GM12878 (cell line): Measurements from ENCODE around the gene P4HA3. TPM values are rescaled to one million over a fixed set of nuclear protein-coding genes. Genes with fewer than 3 reads are reported as not detected.

Source experiments
- ATAC-seq: fragments of 200-7000 bp; cut with Tn5 transposase; 3 replicates; pipeline ENCODE4 v1.9.1; 2020; ENCODE audit warnings: mild to moderate bottlenecking, moderate library complexity
- BruUV-seq: library from RNA; stranded (reverse); fragments of 400-500 nt; replicated peaks from 2 replicates; lab custom pipeline; 2021; lab: Mats Ljungman, UMichigan
- CTCF ChIA-PET: fragments of 300-600 bp; sonication (Branson Sonifier 250); formaldehyde crosslinking; extraction: SDS; loops from one replicate; lab custom pipeline; 2021; ENCODE audit warnings: inconsistent platforms; lab: Yijun Ruan, JAX
- POLR2A ChIA-PET: fragments of 350-600 bp; formaldehyde crosslinking; extraction: SDS; loops from one replicate; lab custom pipeline; 2021; ENCODE audit warnings: inconsistent platforms; lab: Charles Lee
- RAD21 ChIA-PET: fragments of 300-600 bp; sonication (Branson Sonifier 250); formaldehyde crosslinking; loops from one replicate; lab custom pipeline; 2023; ENCODE audit warnings: antibody characterized with exemption; ENCODE audit not compliant: unreplicated experiment; lab: Charles Lee
- SMC1A ChIA-PET: fragments of 300-600 bp; sonication (Branson Sonifier 250); formaldehyde crosslinking; loops from one replicate; lab custom pipeline; 2023; ENCODE audit not compliant: unreplicated experiment, uncharacterized antibody; lab: Charles Lee
- DNase-seq: peaks from one replicate; pipeline ENCODE4 v3.0.0-alpha.2; 2011; ENCODE audit warnings: low read depth, low spot score
- FAIRE-seq: peaks from 3 replicates; lab custom pipeline; 2011; peaks lifted over from hg19 to GRCh38; lab: Jason Lieb, UNC
- H2AFZ ChIP-seq: 2 replicates; pipeline ENCODE4 v1.6.0; 2011; ENCODE audit warnings: low read depth, low read length, control low read depth; ENCODE audit not compliant: control insufficient read depth
- H3K27ac ChIP-seq: 2 replicates; pipeline ENCODE4 v1.5.1; 2011; ENCODE audit warnings: control low read depth; ENCODE audit not compliant: control insufficient read depth, insufficient read depth
- H3K27me3 ChIP-seq, 2 experiments: replicated peaks in 1 of 2; 2 replicates each; pipeline versions ENCODE4 v1.6.0 to v1.6.1; 2011; ENCODE audit warnings: low read length in 1 of 2; ENCODE audit not compliant: control insufficient read depth in 2 of 2, insufficient read depth in 2 of 2
- H3K36me3 ChIP-seq, 2 experiments: 2 replicates each; pipeline ENCODE4 v1.5.1; 2011; ENCODE audit warnings: low read length in 1 of 2; ENCODE audit not compliant: control insufficient read depth in 2 of 2, insufficient read depth in 2 of 2
- H3K4me1 ChIP-seq: 2 replicates; pipeline ENCODE4 v1.6.1; 2011; ENCODE audit warnings: mild to moderate bottlenecking, low read length, moderate library complexity, mixed read lengths; ENCODE audit not compliant: control insufficient read depth, insufficient read depth
- H3K4me2 ChIP-seq: 2 replicates; pipeline ENCODE4 v1.6.0; 2011; ENCODE audit warnings: control low read depth; ENCODE audit not compliant: control insufficient read depth, insufficient read depth
- H3K4me3 ChIP-seq: fragments of 200-600 bp; sonication (generic); 2 replicates; pipeline ENCODE4 v1.5.1; 2016
- H3K79me2 ChIP-seq: 2 replicates; pipeline ENCODE4 v1.6.0; 2011; ENCODE audit warnings: low read length; ENCODE audit not compliant: control insufficient read depth, insufficient read depth
- H3K9ac ChIP-seq: 2 replicates; pipeline ENCODE4 v1.8.0; 2011; ENCODE audit warnings: low read length, control low read depth, mixed read lengths; ENCODE audit not compliant: control insufficient read depth, insufficient read depth
- H3K9me3 ChIP-seq: replicated peaks from 3 replicates; pipeline ENCODE4 v1.5.1; 2011; ENCODE audit warnings: mild to moderate bottlenecking, low read length; ENCODE audit not compliant: control insufficient read depth, insufficient read depth
- H4K20me1 ChIP-seq: 2 replicates; pipeline ENCODE4 v1.6.0; 2011; ENCODE audit not compliant: control insufficient read depth, insufficient read depth
- BMI1 ChIP-seq: fragments of 450-650 bp; IDR thresholded peaks from 2 replicates; pipeline ENCODE4 v1.6.1; 2016; ENCODE audit warnings: mild to moderate bottlenecking, moderate library complexity, borderline replicate concordance
- CBX3 ChIP-seq: fragments of 200-600 bp; sonication (generic); IDR thresholded peaks from 2 replicates; pipeline ENCODE4 v1.6.1; 2016; ENCODE audit warnings: low read depth, borderline replicate concordance
- FOXK2 ChIP-seq: fragments of 450-650 bp; IDR thresholded peaks from 2 replicates; pipeline ENCODE4 v1.6.1; 2017; ENCODE audit warnings: mild to moderate bottlenecking, moderate library complexity
- HCFC1 ChIP-seq: fragments of 150-350 bp; IDR thresholded peaks from 2 replicates; pipeline ENCODE4 v1.6.1; 2014; ENCODE audit warnings: low read length
- HDAC2 ChIP-seq: fragments of 200-600 bp; sonication (generic); IDR thresholded peaks from 2 replicates; pipeline ENCODE4 v1.6.1; 2017
- IKZF2 ChIP-seq, 2 experiments: fragments of 450-650 bp; IDR thresholded peaks; 2 replicates each; pipeline ENCODE4 v1.6.1; 2017; ENCODE audit warnings: mild to moderate bottlenecking in 2 of 2, moderate library complexity in 2 of 2
- MEF2B ChIP-seq: fragments of 450-650 bp; IDR thresholded peaks from 2 replicates; pipeline ENCODE4 v1.6.1; 2018; ENCODE audit warnings: mild to moderate bottlenecking, moderate library complexity; ENCODE audit not compliant: partially characterized antibody, poor library complexity, severe bottlenecking
- NFXL1 ChIP-seq: fragments of 450-650 bp; IDR thresholded peaks from 2 replicates; pipeline ENCODE4 v1.6.1; 2017; ENCODE audit warnings: antibody characterized with exemption, mild to moderate bottlenecking, borderline replicate concordance
- SUZ12 ChIP-seq: fragments of 200-600 bp; sonication (generic); IDR thresholded peaks from one replicate; pipeline ENCODE4 v1.6.1; 2018; ENCODE audit warnings: antibody characterized with exemption, mild to moderate bottlenecking; ENCODE audit not compliant: unreplicated experiment
- ZZZ3 ChIP-seq: IDR thresholded peaks from 2 replicates; pipeline ENCODE4 v1.6.1; 2011; ENCODE audit warnings: low read depth; ENCODE audit not compliant: control insufficient read depth, insufficient read length
- WGBS: methylation state at CpG from one replicate; pipeline ENCODE4 v1.1.6; 2016; ENCODE audit warnings: low lambda C conversion rate; ENCODE audit not compliant: insufficient replicate concordance, insufficient coverage; ENCODE audit errors: missing lambda C conversion rate; 5-methylcytosine and 5-hydroxymethylcytosine counted together
- in situ Hi-C: fragments of 300-500 bp; cut with MboI; formaldehyde crosslinking; loops from 9 replicates; pipeline ENCODE4 v1.14.3; 2018; ENCODE audit warnings: mixed read lengths
- intact Hi-C: fragments of 100-400 bp; cut with micrococcal nuclease; formaldehyde crosslinking; loops from one replicate; pipeline ENCODE4 v1.14.2; 2022; ENCODE audit not compliant: unreplicated experiment
- polyA plus RNA-seq, 11 experiments: library from polyadenylated mRNA; depleted of rRNA in 4 of 11; unstranded in 6 of 11; stranded (reverse) in 5 of 11; fragments of >200 nt; fragmentation: Nextera tagmentation in 4 of 11; fragmentation: Illumina TruSeq in 1 of 11; extraction: Ambion mirVana in 4 of 11; extraction: Trizol in 1 of 11; gene quantifications; 1 replicate in 1 of 11; 2 replicates in 10 of 11; pipeline versions ENCODE4 v1.2.1 to v1.2.3, GENCODE V29; 2011 to 2016; ENCODE audit warnings: inconsistent platforms in 2 of 11, missing spikeins in 2 of 11, low read depth in 1 of 11
- total RNA-seq, 4 experiments: library from RNA; depleted of rRNA in 3 of 4; stranded (reverse); fragments of >200 nt in 3 of 4; fragmentation: Illumina TruSeq in 1 of 4; extraction: Trizol in 1 of 4; gene quantifications; 2 replicates each; pipeline versions ENCODE4 v1.2.1 to v1.2.3, GENCODE V29; 2013 to 2021
- TF ChIP-seq, protein P1 (sequence below): IDR thresholded peaks from 2 replicates; pipeline ENCODE4 v1.6.1; 2011; ENCODE audit warnings: low read depth, mild to moderate bottlenecking, low read length, moderate library complexity, borderline replicate concordance; ENCODE audit errors: extremely low read depth
- TF ChIP-seq, protein P2 (sequence below): IDR thresholded peaks from 2 replicates; pipeline ENCODE4 v1.6.1; 2011; ENCODE audit warnings: low read depth, low read length, improper control_type of control experiment, borderline replicate concordance

Gene P4HA3
- total and polyA plus RNA-seq, 10 of the 15 experiments (the other 5 are each of a cell fraction or from before 2014, with no cell fraction given), result 0.08 TPM; not detected in 9

- Histone ChIP-seq H3K9ac (no peak overlapping the region), H3K79me2 (no peaks in the 10 kb centered on the region), H3K4me2 (no peak overlapping the region), H3K4me3 (no peak overlapping the region), H3K36me3 (no peaks in the 10 kb centered on the region), H4K20me1 (no peaks in the 10 kb centered on the region), H2AFZ (no peak overlapping the region), H3K9me3 (no peaks in the 10 kb centered on the region), H3K4me1 (no peaks in the 10 kb centered on the region), H3K27ac (no peak overlapping the region)
- RAD21 ChIA-PET, result no interaction called here
- in situ Hi-C loops (no loop called here), intact Hi-C loops (no loop called here)
- WGBS, result 46% methylated on average over 5 of the region's 5 CpGs
- SMC1A ChIA-PET, result interaction anchor here (1.6 kb wide), 1 partner anchor 123 kb away, joined by 3 read pairs; no protein-coding TSS in a partner anchor
- POLR2A ChIA-PET, result no interaction called here
- FAIRE-seq (no peak), ATAC-seq (no peak), DNase-seq (no peak)
- CTCF ChIA-PET, result interaction anchor here (1.2 kb wide), 1 partner anchor 71 kb away, joined by 3 read pairs; no protein-coding TSS in a partner anchor
- no TSS peak for BruUV-seq
- TF ChIP-seq IKZF2 (IDR thresholded peaks at IDR 0.05), result no peak
- TF ChIP-seq, protein P1, sequence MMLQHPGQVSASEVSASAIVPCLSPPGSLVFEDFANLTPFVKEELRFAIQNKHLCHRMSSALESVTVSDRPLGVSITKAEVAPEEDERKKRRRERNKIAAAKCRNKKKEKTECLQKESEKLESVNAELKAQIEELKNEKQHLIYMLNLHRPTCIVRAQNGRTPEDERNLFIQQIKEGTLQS, result no peak
- TF ChIP-seq HCFC1, result no peak
- no peak for TF ChIP-seq HDAC2
- TF ChIP-seq FOXK2, result no peak
- TF ChIP-seq ZZZ3, result no peak
- TF ChIP-seq NFXL1, result no peak
- TF ChIP-seq SUZ12, result no peak
- TF ChIP-seq, protein P2, sequence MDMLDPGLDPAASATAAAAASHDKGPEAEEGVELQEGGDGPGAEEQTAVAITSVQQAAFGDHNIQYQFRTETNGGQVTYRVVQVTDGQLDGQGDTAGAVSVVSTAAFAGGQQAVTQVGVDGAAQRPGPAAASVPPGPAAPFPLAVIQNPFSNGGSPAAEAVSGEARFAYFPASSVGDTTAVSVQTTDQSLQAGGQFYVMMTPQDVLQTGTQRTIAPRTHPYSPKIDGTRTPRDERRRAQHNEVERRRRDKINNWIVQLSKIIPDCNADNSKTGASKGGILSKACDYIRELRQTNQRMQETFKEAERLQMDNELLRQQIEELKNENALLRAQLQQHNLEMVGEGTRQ, result no peak
- TF ChIP-seq MEF2B, result no peak
- TF ChIP-seq CBX3, result no peak
- no peak for TF ChIP-seq BMI1
- TF ChIP-seq, all 136 proteins: peak for 0
- no peaks in the 10 kb centered on the region for H3K27me3 ChIP-seq
These were observed 15.2 kb upstream of the P4HA3 start for GRCh38 chr11:74326665-74327064.
